Measurements from ENCODE around the gene INTS3.

INTS3 gene

DNA sequence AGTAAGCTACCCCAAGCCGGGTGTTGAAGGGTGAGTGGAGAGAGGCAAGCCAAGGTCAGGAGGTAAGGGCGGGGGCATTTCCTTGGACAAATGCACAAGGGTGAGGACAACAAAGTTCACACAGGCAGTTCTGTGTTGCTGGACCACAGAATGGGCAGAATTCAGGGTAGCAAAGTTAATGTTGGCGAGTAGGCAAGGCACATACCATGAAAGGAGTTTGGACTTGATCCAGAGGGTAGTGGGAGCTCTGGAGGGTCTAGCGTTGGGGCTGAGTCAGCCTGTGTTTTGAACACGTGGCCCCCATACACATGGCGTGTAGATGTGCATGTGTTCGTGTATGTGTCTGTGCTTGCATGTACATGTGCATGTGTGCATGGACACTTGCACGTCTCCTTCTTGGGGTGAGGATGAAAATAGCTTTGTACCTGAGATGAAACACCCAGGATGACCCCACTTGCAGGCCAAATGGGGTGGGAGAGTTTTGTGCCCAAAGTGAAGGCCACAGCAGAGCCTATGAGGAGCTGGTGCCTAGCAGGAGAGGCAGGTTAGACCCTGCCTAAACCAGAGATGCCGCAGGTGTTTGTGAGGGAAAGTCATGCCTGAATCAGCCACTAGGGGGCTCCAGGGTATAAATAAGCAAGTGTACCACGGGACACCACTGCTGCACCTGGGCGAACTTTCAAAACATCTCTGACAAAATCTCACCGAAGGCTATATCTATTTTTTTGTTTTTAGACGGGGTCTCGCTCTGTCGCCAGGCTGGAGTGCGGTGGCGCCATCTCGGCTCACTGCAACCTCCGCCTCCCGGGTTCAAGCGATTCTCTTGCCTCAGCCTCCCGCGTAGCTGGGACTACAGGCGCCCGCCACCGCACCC is 69.2 kb downstream of the INTS3 start:
- DNase-seq (ENCODE audit: low read depth in 2 of 2): peak; percentile 67 to 72

- DNase-seq (ENCODE audit: low read depth in 2 of 2): no peak
Measured at GRCh38 chr1:153798468-153798780, 70.6 kb downstream of the INTS3 start.

- DNase-seq (ENCODE audit: low read depth in 2 of 2): no peak
Measured at GRCh38 chr1:153799016-153799415, 71.2 kb downstream of the INTS3 start.

GRCh38 chr1:153799566-153800465 is 72.0 kb downstream of the INTS3 start:
- no peak for DNase-seq (ENCODE audit: low read depth in 2 of 2)

DNA sequence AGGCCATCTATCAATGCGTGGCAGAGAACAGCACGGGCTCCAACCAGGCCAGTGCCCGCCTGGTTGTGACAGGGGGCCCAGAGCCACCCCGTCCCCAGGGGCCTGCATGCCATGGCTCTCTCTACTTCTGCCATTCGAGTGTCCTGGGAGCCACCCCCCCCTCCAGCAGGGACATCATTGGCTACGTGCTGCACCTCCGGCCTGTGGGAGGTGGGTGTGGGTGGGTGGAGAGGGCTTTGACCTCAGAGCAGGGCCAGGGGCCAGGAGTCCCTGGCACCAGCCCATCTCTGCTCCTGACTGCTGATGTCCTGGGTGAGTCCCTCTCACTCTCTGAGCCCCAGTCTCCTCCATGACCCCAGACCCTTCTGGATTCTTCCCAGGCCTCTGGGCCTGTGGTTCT is 72.7 kb downstream of the INTS3 start:
- no peak for DNase-seq (ENCODE audit: low read depth in 2 of 2)

GRCh38 chr1:153801028-153801625 is 73.3 kb downstream of the INTS3 start:
- DNase-seq (ENCODE audit: low read depth in 2 of 2): no peak

GRCh38 chr1:153801786-153802697 is 74.2 kb downstream of the INTS3 start:
- no peak for DNase-seq (ENCODE audit: low read depth in 2 of 2)

GRCh38 chr1:153803470-153804056 is 75.7 kb downstream of the INTS3 start:
- DNase-seq (ENCODE audit: low read depth in 2 of 2): no peak

- DNase-seq (ENCODE audit: low read depth in 2 of 2): no peak
Measured at GRCh38 chr1:153804112-153804511, 76.3 kb downstream of the INTS3 start.

DNA sequence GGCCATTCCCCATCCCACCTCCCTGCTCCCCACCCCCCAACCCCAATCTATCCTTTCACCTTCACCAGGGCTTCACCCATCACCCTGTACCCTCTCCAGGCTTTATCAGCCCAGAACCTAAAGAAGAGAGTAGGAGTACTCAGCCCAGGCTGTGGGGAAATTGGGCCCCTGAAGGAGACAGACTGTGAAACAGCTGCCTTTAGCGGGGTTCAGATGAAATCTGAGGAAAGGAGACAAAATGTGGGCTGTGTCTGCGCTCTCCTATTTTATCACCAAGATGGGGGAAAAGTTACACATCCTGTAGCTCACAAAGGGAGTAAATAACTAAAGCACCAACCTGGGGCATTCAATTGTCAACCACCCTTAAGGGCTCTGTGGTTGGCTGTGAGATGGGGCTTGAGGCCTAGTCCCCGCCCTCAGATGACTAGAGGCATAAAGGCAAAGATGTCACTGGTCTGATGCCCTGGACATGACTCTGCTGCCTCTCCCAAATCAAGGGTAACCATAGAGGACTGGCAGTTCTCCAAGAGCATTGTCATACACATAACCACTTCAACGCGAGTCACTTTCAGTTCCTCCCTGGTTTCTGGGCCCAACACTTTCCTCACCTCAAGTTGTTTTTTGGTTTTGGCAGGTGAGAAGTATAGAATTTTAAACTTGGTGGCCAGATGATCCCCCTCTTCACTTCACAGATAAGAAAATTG is 77.3 kb downstream of the INTS3 start:
- DNase-seq (ENCODE audit: low read depth in 2 of 2): peak; percentile 36 to 58

DNA sequence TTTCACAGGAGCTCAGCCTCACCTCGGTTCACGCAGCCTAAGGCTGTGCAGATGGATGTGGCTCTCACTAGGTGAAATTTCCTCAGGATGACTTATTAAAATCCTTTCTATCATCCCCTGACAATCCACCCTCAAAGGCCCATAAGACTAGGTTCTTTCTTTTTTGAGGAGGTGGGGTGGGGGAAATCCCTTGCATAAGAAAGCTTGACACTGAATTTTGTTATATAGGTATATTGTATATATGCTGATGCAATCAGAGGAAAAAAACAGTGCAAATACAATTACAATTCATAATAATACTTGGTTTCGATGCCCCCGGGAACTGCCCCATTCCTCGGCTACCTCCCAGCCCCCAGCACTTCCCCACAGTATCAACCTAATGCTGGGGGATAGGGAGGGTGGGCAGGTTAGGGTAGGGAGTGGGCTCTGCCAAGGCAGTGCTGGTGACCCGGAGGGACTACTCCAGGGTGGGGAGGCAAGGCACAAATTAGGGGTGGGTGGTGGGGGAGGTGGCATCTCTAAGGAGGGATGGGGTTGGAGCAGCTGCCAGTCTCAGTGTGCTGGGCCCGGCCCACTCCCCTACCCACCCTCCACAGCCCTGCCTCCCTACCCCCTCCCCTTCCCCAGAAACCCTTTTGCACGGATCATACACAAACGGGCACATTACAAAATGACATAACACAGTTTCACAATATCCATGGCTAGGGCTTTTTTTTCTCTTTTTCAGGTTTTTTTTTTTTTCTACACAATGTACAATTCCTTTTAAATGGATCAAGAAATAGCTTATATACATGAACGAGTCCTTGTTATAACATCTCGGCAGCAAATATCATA is 78.3 kb downstream of the INTS3 start:
- no peak for DNase-seq (ENCODE audit: low read depth in 2 of 2)

DNA sequence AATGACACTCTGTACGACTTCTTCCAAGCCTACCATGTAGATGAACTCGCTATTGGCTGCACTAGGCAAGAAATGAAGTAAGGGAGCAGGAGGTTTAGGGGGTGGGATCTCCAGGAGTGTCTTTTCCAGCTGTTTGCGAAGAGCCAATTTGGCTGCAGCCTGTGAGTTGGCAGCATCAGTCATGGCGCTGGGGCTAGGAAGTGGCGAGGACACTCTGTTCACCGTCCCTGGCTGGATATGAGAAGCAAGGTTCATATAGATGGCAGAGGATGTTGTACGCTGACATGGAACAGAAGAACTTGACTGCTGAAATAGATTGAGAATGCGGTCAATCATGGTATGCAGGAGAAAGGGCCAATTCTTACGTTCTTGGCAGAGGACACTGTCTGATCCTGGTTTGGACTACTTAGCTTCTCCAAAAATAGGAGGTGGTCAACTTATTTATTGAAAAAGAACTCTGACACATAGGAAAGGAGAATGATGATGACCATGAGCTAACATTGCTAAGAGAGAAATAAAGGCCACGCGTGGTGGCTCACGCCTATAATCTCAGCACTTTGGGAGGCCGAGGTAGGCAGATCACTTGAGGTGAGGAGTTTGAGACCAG is 88.5 kb downstream of the INTS3 start:
- no peak for DNase-seq (ENCODE audit: low read depth in 2 of 2)

- no peak for DNase-seq (ENCODE audit: low read depth in 2 of 2)
Measured at GRCh38 chr1:153818876-153819275, 91.0 kb downstream of the INTS3 start.

Data from activated CD8-positive, alpha-beta memory T cell treated with anti-CD3 and anti-CD28 coated beads for 4 hours (primary cell).